ENCODE data around the gene TDRD7. TPM values are rescaled to one million over a fixed set of nuclear protein-coding genes. Genes with fewer than 3 reads are reported as not detected.

TDRD7 gene
- total RNA-seq, 1 donor: 12.2 TPM

GRCh38 chr9:97531888-97532376 is 120.0 kb downstream of the TDRD7 start:
- DNase-seq (ENCODE audit: low read depth): no peak
- TF ChIP-seq, protein P1, sequence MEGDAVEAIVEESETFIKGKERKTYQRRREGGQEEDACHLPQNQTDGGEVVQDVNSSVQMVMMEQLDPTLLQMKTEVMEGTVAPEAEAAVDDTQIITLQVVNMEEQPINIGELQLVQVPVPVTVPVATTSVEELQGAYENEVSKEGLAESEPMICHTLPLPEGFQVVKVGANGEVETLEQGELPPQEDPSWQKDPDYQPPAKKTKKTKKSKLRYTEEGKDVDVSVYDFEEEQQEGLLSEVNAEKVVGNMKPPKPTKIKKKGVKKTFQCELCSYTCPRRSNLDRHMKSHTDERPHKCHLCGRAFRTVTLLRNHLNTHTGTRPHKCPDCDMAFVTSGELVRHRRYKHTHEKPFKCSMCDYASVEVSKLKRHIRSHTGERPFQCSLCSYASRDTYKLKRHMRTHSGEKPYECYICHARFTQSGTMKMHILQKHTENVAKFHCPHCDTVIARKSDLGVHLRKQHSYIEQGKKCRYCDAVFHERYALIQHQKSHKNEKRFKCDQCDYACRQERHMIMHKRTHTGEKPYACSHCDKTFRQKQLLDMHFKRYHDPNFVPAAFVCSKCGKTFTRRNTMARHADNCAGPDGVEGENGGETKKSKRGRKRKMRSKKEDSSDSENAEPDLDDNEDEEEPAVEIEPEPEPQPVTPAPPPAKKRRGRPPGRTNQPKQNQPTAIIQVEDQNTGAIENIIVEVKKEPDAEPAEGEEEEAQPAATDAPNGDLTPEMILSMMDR (IDR thresholded peaks at IDR 0.05; ENCODE audit: insufficient read depth, low read length): no peak
- no peak overlapping the region for H3K4me3 ChIP-seq (ENCODE audit: low read depth, low read length)

DNA sequence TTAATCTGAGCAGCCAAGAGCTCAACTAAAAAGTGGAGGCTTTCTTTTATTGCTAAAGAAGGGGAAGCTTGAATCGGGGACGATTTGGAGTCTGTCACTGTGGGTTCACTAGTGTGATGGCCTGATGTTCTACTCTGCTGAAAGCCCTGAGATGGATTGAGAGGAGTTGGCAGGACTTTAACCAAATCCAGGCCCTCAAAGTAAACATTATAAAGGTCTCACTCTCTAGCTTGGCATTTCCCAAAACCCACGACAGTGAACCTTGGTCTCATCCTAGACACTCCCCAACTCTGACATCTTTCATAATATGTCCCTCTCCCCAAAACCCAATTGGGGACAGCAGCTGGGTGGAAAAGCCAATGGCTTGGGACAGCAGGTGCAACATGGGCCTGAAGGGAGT is 122.3 kb downstream of the TDRD7 start:
- TF ChIP-seq, protein P1 (IDR thresholded peaks at IDR 0.05; ENCODE audit: insufficient read depth, low read length): no peak
- no peak overlapping the region for H3K4me3 ChIP-seq (ENCODE audit: low read depth, low read length)
- DNase-seq (ENCODE audit: low read depth): no peak

DNA sequence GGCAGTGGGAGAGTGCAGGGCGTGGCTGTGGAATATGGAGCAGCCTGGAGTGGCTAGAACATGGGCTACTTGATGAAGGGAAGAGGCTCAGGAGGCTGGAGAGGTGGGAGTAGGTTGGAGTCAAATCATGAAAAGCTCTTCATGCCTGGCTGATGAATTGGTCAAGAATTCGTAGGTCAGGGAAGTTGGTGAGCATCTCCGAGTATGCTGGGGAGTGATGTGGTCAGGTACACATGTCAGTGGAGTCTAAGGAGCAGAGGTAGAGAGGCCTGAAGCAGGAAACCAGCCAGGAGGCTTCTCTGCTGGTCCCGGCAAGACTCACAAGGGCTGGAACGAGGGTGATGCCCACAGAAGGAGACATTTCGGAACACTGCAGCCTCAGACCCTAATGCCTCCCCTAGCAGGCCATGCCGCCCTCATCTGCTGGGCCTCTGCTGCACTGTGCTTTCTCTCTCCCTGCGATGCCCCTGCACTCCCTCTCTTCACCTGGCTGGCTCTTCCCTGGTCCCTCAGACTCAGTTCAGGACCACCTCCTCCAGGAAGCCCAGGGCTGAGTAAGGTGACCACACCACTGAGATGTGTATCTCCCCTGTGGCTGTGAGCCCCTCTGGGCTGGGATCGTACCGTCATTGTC is 123.2 kb downstream of the TDRD7 start:
- no peak overlapping the region for H3K4me3 ChIP-seq (ENCODE audit: low read depth, low read length)
- TF ChIP-seq, protein P1 (IDR thresholded peaks at IDR 0.05; ENCODE audit: insufficient read depth, low read length): no peak
- DNase-seq (ENCODE audit: low read depth): no peak

DNA sequence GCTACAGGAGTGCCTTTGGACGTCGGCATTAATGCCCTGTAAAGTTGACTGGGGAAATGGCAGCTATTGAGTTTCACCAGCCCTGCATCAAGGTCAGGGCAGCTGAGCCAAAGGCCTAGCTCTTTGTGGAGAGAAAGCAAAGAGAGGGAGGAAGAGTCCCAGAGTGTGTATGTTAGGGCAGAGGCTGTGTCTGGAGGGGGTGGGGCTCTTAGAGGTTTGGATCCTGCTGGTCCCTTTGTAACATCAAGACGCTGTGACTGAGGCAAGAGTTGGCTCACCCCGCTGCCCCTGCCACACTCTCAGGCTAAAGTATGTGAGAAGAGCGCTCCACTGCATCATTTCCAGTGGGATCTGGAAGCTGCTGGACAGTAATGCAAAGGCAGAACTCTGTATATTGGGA is 123.9 kb downstream of the TDRD7 start:
- H3K4me3 ChIP-seq (ENCODE audit: low read depth, low read length): no peak overlapping the region
- TF ChIP-seq, protein P1 (IDR thresholded peaks at IDR 0.05; ENCODE audit: insufficient read depth, low read length): no peak
- no peak for DNase-seq (ENCODE audit: low read depth)

DNA sequence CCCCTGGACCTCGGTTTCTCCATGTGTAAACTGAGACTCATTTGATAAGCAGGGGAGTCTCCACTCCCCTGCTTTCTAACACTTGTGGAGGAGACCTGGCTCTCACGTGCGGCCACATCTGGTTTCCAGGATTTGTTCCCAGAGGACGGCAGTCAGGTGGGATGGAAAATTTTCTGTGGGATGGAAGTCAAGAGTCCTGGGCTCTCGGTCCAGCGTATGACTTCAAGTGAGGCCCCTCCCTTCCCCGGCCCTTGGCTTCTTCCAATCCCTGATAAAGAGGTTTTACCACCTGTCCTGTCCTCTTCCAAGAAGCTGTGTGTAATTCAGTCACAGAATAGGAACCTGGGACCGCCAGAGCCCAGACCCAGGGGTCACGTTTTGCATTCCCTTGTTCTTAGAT is 124.6 kb downstream of the TDRD7 start:
- TF ChIP-seq, protein P1 (IDR thresholded peaks at IDR 0.05; ENCODE audit: insufficient read depth, low read length): no peak
- no peak for DNase-seq (ENCODE audit: low read depth)
- H3K4me3 ChIP-seq (ENCODE audit: low read depth, low read length): no peak overlapping the region

- TF ChIP-seq, protein P1 (IDR thresholded peaks at IDR 0.05; ENCODE audit: insufficient read depth, low read length): no peak
- H3K4me3 ChIP-seq (ENCODE audit: low read depth, low read length): no peak overlapping the region
- no peak for DNase-seq (ENCODE audit: low read depth)
These were observed 131.7 kb downstream of the TDRD7 start for GRCh38 chr9:97543561-97543960.

DNA sequence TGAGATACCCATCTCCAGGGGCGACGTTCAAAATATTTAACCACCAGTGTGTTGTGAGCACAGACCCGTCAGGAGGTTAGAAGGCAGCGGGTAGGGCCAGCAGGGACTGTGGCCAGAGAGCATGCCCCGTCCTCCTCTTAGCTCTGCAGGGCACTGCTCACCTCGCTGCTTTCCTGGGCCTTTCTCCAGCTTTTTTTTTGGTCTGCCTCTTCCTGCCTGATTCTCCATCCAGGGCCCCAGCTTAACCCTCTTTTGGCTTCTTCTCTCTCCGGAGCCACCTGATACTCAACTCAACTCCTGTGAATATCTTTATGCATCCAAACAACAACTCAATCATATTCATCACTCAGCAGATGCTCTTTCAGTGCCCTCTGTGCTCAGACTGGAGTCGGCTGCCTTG is 133.6 kb downstream of the TDRD7 start:
- TF ChIP-seq, protein P1 (IDR thresholded peaks at IDR 0.05; ENCODE audit: insufficient read depth, low read length): no peak
- H3K4me3 ChIP-seq (ENCODE audit: low read depth, low read length): no peak overlapping the region
- no peak for DNase-seq (ENCODE audit: low read depth)
